ENCODE results near the gene BSN.
"Not testable (repeated sequence)": the region's sequence is repeated elsewhere in the genome, so short reads cannot be mapped to it uniquely, and the experiment has no call there.

The BSN gene

DNA sequence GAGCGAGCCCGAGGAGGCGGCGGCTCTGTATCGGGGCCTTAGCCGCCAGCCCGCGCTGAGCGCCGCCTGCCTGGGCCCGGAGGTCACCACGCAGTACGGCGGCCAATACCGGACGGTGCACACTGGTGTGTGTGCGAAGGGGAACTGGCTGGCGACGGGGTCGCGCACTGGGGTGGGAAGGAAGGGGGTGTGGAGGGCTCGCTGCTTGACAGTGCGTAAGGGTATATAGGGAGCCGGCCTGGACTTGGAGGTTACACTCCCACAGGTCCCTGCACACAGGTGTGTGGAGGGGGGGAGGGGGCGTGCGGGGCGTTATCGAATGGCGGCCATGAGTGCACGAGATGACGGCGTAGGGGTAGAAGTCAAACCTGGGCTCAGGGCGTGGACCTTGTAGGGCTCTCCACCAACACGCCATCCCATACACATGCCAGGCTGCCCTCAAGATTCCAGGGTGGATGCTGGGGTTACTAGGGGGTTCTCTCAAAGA lies 120.3 kb downstream of the BSN start:
- no peak for DNase-seq

- no peak for DNase-seq
These were observed 121.6 kb downstream of the BSN start for GRCh38 chr3:49675912-49676311.

GRCh38 chr3:49680493-49681231 lies 126.4 kb downstream of the BSN start:
- no peak for DNase-seq

GRCh38 chr3:49681232-49681522 lies 126.9 kb downstream of the BSN start:
- no peak for DNase-seq

- DNase-seq = no peak
These were observed 127.3 kb downstream of the BSN start for GRCh38 chr3:49681543-49681942.

- no peak for DNase-seq
These were observed 128.9 kb downstream of the BSN start for GRCh38 chr3:49683162-49683561.

DNA sequence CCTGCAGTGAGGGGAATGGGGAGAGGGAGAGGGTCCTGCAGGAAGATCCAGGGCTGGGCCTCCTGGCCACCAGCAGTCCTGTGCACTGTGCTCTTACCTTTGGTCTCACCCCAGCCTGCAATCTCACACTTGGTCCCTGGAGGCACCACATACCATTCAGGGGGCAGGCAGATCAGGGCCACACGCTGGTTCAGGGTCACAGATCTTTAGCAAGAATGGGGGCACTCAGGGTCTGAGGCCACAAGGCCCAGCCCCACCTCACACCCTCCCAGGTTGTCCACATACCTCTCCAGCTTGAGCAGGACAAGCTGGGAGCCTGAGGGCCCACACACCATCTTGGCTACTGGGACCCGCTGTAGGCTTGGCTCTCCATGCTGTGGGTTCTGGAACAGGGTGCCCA lies 130.2 kb downstream of the BSN start:
- not testable (repeated sequence) for DNase-seq

DNA sequence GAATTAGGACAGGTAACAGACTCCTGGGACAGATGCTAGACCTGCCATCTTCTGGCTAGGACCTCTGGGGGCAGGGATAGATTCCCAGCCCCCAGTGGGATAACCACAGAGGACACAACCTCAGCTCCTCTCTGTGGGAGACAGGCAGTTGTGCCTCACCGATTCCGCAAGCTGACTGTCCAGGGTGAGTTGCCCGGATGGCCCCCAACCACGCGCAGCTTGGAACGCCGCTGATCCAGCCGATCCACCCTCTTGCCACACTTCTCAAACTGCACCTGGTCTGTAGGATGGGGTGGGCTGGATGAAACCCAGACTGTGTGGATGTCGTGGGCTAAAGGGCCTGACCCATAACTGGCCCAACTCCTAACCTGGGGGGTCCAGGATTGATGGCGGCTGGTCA lies 130.8 kb downstream of the BSN start:
- not testable (repeated sequence) for DNase-seq

GRCh38 chr3:49685846-49686245 lies 131.6 kb downstream of the BSN start:
- DNase-seq = not testable (repeated sequence)

GRCh38 chr3:49686346-49686745 lies 132.1 kb downstream of the BSN start:
- DNase-seq = not testable (repeated sequence)

DNA sequence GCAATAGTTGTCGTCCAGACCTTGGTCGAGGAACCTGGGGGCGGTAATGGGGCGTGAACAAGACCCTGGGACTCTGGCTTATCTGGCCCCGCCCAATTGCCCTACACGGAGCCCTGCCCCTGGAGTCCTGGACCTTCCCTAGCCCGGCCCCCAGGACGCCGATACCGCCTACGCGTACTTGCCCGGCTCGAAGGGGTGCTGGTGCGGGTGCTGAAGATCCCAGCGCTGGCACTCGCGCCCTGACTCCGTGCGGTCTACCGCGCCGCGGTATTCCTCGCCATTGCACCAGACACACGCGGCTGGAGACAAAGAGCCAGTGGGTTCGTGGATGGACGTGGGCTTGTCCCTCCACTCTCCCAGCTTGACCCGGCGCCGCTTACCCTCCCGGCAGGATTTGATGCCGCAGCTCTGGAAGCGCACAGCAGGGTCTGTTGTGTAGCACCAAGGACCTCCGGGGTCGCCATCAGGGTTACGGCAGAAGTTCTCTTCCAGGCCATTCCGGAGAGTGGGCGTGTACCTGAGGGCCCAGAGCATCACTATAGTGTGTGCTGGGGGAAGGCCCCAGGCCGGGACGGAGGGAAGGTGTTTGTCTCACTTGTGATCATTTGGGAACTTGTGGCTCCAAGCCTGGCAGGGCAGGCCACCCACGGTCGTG lies 132.6 kb downstream of the BSN start:
- not testable (repeated sequence) for DNase-seq

DNA sequence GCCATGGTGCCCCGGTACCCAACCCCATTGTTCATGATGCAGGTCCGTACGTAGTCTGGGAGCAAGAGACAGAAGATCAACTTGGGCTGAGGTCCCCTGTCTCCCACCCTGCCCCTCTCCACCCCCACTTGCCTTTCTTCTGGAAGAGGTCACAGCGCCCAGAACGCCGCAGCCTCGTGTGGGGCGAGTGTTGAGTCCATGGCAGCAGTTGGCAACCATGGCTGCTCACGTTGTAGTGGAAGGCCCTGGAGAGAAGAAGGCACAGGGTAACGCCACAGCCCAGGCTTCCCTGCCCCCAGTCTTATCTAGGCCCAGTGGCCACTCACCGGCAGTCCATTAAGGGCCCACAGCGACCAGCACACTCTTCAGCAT lies 133.1 kb downstream of the BSN start:
- DNase-seq = not testable (repeated sequence)

DNA sequence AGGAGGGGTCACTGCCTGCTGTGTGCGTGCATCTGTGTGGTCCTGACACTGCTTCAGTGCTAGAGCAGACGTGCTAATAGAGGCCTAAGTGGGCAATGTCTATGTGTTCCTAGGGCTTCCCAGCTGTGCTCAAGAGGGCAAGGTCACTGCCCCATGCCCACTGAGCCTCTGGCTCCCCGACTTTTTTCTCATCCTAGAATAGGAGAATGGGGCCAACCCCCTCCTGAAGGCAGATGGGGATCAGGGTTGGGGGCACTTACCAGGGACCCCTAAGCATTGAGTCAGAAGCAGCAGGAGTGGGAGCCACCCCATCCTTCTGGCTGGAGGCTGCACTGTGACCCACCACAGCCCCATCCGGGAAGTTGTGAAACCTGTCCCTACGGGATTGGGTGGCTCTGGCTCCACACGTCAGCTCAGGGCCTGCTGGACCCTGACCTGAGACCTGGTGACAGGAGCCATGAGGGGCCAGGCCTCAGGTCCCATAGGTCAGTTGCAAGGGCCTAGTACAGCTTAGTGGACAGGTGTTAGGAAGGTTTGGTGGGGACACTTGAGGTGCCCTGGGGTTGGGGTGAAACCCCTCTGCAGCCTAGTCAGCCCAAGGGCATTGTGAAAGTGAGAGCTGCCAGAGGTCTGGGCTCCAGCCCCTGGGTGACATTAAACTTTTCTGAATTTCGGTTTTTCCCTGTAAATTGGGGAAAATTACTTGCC lies 134.2 kb downstream of the BSN start:
- not testable (repeated sequence) for DNase-seq

DNA sequence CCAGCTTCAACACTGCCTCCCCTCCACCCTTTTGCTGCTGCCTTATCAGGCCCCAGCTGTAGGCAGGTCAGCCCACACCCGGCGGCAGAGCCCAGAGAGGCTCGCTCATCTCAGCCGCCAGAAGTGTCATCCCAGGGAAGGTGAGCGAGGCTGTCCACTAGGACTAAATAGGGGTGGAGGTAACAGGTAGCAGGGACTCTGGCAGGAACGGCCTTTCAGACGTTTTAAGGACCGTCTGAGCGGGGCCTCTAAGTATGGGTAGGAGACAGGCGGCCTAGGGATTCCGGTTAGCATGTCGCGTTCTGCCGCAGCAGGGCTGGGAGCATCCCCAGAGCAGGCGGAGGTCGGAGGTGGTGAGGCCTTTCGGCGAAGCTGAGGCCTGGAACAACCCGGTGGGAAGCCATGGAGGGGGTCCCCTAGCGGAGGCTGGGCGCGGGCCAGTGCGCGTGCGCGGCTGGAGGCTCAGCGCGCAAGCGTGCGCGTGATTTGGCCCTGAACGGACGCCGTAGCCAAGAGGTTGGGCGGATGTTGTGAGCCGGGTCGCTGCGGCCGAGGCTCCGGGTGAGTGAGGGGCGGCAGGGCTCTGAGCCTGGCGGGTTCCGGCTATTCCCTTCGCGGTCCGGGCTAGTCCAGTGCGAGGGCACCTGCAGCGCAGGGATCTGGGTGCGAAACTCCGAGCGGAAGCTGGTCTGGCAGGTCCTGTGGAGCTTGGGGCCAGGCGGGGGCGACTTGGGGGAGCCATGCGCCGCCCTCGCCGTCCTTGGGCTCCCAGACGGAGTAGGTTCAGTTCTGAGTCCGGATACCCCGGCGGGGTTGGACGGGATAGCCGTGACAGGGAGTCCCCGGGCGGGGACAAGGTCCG lies 135.0 kb downstream of the BSN start, which contains the start of the genes MST1 and RNF123:
Gene MST1 (minus strand): TSS at position 429 of the 862 bp plus-strand sequence. CDS start 783 bp downstream, outside the sequence.
Gene RNF123 (plus strand): TSS at position 512 of the 862 bp plus-strand sequence. CDS start 1,609 bp downstream, outside the sequence.
- no peak for DNase-seq

- not testable (repeated sequence) for DNase-seq
These were observed 135.8 kb downstream of the BSN start for GRCh38 chr3:49689908-49690624.

- not testable (repeated sequence) for DNase-seq
These were observed 136.6 kb downstream of the BSN start for GRCh38 chr3:49690856-49691255.

DNA sequence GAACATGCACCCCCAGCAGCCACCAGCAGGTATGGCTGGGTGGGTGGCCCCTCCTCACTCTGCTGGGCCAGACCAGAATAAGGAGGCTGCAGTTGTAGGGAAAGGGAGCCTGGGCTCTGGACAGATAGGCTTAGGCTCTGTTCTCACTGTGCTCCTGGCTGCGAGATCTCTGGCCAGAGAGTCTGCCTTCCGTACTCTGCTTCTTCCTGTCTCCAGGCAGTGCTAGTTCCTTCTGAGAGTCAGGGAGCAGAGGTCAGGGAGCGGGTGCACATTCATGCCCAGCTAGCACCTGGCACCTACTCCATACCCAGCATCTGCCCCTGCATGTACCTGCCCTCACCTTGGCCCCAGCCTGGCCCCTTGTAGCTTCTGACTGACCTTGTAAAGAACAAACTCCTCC lies 137.2 kb downstream of the BSN start:
- not testable (repeated sequence) for DNase-seq

DNA sequence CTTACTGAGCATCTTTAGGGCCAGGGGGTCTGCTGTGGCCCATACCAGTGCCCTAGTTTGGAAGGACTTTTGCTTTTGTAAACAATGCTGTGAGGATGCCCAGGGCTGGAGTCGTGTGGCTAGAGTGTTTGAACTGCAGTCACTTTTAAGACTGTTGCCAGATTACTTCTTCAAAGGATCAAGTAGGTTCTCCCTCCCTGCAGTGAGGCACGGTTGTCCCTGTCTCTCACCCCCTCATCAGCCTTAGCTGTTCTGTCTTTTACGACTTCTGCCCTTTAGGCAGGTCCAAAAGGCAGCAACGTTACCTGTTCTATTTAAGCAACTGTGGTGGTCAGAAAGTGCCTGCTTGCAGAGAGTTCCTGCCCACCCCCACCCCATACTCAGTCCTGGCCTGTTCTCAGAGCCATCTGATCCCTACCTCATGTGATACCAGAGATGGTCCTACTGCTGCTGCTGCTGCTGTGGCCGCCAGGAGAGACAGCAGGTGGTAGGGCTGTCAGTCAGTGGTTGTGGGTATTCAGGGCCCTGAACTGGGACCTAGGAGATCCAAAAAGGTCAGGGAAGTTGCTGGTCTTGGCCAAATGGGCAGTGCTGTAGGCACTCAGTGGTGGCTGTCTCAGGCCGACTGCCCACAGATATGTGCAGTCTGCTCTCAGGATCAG lies 140.3 kb downstream of the BSN start:
- DNase-seq = not testable (repeated sequence)

DNA sequence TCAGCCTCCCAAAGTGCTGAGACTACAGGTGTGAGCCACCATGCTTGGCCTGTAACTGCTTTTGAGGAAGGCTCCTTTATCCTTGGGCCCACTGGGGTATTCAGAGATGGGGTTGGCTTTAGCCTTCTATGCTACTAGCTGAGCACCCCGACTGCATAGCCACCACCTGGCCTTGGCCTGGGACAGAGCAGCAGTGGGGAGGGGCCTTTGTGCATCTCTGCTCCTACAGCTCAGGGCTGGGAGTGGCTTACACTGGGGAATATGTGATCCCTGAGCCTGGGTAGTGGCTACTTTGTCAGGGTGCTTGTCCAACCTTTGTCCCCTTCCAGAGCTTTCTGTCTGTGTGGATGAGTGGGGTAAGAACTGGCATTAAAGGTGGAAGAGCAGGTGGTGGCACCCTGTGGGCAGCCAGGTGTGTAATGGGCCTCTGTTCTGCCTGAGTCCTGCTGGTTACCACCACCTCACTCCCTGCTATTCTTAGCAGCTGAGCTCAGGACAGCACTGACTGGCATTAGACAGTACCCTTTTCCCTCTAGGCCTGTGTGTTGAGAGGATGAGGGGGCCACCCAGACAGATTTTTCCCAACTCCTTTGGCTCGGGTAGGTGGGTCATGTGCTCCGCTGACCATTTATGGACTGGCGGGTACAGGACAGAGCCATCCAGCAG lies 141.2 kb downstream of the BSN start:
- DNase-seq = not testable (repeated sequence)

DNA sequence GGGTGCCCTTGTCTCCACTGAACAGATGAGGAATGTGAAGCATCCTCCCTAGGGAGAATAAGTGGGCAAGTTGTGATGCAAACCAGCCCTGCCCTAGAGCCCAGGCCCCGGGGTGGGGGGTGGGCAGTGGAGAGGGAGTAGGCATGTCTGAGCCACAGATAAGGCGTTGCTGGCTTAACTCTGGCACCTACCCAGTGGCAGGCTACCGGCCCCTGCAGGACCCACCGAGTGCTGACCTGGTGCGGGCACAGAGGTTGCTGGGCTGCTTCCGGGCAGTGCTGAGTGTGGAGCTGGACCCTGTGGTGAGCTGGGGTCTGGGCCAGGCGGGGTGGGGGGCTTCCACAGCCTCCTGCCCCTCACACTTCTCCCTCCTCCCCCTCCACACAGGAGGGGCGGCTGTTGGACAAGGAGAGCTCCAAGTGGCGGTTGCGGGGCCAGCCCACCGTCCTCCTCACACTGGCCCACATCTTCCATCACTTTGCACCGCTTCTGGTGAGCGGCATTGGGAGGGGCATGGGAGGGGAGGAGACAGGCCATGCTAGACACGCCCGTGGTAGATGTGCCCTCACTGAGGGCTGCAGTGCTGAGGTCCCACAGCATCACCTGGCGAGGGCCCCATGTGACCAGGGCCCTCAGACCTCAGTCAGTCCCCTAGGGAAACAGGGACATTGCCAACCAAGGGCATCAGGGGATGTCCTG lies 145.2 kb downstream of the BSN start:
- no peak for DNase-seq

All from DMS 273 treated with DMSO at 0.1 percent for 48 hours (cell line).